HG03135 (cell line): ENCODE results near the gene C9orf152.
"Not testable (repeated sequence)": the region's sequence is repeated elsewhere in the genome, so short reads cannot be mapped to it uniquely, and the experiment has no call there.

Experiments
- ATAC-seq: cut with Tn5 transposase; IDR thresholded peaks from one replicate; pipeline ENCODE4 v1.9.1; 2021; ENCODE audit warnings: mild to moderate bottlenecking, moderate library complexity; ENCODE audit not compliant: unreplicated experiment

C9orf152 gene, protein sequence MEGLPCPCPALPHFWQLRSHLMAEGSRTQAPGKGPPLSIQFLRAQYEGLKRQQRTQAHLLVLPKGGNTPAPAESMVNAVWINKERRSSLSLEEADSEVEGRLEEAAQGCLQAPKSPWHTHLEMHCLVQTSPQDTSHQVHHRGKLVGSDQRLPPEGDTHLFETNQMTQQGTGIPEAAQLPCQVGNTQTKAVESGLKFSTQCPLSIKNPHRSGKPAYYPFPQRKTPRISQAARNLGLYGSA

DNA sequence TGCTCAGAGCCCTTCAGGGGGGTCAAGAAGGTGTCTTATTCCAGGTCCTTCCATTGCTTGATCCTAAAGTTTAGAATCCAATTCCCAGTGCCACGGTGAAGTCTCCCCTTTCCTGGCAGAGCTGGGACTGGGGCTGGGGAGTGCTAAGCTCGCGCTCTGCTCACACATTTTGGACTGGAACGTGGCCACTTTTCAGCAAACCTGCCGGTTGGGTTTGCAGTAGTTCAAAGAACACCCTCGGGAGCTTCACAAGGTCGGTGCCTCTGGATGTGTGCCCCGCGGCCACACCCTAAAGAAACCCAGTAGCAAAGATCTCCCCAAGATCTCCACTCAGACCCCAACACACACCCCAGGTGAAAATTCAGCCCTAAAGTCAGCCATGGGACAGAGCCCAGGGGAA lies at the start of gene C9orf152:
C9orf152 (minus strand) TSS at position 129 of the 400 bp plus-strand sequence. CDS start 580 bp downstream, outside the sequence.
- ATAC-seq, result no peak

DNA sequence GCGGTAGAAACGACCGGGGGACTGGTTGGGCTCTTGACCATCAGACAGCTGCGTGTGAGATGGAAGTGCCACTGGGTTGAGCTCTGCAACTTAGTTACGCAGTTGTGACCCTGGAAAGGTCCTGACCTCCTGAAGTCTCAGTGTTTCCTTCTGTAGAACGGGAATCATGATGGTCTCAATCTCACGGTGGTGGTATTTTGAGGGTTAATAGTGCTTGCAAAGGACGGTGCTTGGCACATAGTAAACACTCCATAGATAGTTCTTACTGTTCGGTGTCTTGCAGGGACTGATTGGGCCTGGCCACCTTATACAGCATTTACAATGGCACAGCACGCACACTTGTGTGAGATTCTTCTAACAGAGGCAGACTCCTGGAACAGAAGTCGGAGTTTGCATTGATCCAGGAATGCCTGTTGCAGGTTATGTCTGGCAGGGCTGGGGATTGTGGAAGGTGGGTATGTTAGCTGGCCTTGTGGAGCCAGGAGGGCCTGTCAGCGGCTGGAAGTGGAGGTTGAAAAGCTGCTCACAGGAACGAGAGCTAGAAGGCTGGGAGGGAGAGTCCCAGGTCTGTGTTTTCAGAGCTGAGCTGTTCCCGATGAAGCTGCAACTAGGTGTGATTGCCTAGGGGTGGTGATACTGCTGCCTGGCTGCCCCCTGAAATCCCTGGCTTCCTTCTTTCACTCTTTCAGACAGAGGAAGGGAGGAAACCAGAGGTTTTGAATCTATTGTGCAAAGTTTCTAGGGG lies 49.3 kb upstream of the C9orf152 start:
- ATAC-seq, result peak; percentile 2

DNA sequence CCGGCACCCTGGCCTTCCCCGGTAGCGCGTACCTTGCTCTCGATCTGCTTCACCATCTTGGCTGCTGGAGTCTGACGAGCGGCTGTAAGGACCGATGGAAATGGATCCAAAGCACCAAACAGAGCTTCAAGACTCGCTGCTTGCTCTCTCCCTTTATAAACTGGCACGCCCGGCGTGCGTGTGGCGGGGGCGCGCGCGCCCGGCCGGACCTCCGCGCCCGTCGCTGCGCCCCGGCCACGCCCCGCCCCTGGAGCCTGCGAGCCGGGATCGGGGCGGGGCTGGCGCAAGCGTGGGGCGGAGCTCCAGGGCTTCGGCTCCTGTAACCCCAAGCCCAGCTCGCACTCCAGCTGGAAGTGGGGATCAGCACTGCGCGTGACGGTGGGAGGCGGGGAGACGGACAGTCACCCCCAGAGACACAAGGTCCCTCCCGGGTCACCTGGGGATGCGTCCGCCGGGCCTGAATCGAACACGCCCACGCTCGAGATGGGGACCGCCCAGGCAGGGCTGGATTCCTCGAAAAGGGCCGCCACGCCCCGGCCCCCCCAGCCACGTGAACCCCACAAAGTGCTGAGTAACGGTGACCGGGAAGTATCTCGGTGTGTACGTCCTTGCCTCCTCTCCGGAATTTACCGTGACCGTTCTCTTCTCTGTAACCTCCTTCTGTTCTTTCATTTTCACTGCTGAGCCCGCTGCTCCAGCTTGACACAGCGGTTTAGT lies 48.6 kb upstream of the C9orf152 start, which contains the start of gene TXN:
TXN (minus strand) TSS at position 128 of the 717 bp plus-strand sequence; CDS start at position 56, 72 bp downstream.
- ATAC-seq, result peak; percentile 74

DNA sequence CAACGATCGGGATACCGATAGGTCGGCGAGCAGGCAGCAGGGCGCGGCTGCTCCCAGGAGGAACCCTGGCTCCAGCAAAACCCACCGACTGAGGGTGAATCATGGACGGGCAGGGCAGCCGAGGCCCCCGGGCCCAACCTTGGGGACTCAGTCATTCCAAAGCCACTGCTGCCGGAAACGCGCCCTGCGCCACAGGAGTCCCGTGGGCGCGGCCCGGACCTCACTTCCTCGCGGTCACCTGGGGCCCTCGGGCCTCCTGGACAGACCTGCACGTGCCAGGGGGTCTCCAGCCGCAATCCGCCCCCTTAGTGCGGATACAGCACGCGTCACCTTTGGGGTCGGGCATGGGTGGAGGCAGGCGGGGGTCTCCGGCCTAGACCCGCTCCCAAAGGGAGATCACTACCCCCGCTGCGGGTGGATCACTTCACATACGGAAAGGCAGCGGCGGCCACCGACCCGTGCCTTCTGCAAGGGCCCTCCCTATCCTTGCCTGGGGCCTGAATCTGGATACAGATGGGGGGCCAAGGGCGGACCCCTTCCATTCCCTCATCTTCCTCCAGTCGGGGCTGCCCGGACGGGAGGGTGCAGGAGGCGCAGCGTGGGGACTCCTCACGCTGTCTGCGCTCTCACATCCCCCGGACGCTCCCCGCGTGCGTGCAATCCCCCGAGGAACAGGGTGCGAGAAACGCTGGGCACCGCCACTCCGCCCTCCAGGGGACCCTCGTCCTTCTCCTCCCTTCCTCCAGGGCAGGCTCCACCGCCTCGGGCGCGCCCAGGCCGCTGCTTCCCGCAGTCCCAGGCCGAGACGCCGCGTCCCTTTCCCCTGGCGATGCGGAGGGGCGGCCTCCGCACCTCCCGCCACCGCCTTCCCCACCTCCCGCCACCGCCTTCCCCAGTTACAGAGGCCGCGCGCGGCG lies 47.8 kb upstream of the C9orf152 start:
- ATAC-seq, result peak; percentile 23

DNA sequence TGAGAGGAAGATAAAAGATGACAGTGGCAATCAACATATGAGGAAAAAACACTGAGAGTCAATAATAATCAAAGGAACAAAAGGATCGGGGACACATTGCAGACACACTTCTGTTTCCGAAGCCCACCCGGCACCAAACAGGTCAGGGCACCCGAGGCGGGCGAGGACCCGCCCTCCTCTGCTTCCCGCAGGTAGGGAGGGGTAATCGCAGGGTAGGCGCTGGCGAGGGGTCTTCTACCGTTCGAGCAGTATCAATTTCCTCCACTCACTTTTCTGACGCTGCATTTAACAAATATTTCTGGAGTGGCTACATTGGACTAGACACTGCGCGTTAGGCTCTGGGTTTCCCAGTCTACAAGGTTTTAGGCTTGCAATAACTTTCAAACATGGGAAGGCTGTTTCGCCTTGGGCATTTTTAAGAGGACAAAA lies 47.1 kb upstream of the C9orf152 start:
- ATAC-seq, result no peak

DNA sequence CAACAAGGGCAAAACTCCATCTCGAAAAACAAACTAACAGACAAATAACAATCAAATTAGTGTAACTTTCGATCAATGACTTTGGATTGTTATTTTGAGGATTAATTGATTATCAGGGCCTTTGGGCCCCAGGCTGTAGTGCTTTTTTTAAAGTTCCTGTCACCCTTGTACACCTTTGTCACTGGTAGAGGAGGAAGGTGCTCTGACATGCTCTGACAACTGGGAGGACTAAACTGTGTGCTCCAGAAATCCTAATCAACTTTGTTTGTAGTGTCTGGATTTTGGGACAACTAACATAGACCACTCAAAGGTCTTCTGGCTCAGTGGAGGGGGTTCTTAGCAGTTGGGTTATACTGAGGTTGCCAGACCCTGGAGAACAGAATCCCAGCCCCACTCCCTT lies 46.5 kb upstream of the C9orf152 start:
- ATAC-seq, result no peak

DNA sequence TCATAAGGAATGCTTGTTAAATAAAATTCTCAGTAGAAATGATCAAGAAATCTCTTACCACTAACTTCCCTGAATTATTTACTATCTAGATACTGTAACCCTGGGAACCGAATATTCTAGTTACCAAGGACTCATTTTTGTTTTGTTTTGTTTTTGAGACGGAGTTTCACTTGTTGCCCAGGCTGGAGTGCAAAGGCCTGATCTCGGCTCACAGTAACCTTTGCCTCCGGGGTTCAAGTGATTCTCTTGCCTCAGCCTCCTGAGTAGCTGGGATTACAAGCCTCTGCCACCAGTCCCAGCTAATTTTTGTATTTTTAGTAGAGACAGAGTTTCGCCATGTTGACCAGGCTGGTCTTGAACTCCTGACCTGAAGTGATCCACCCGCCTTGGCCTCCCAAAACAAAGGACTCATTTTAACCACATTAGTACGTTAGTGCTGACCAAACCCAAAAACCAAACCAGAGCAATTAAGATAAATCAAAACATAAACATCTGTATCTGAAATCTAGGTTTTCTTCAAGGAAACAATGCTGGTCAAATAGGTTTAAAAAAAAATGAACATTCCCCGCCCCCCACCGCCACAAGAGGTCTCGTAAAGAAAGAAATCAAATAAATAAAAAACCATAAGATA lies 44.7 kb upstream of the C9orf152 start:
- no peak for ATAC-seq

DNA sequence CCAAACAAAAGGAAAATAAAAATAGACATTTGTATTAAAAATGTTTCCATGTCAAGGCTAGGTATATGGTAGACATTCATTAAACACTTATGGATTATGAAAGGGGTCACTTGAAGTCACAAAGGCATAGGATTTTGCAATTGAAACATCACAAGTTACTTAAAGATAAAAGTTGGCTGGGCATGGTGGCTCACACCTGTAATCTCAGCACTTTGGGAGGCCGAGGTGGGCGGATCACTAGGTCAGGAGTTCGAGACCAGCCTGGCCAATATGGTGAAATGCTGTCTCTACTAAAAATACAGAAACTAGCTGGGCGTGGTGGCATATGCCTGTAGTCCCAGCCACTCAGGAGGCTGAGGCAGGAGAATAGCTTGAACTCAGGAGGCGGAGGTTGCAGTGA lies 43.8 kb upstream of the C9orf152 start:
- ATAC-seq, result not testable (repeated sequence)

DNA sequence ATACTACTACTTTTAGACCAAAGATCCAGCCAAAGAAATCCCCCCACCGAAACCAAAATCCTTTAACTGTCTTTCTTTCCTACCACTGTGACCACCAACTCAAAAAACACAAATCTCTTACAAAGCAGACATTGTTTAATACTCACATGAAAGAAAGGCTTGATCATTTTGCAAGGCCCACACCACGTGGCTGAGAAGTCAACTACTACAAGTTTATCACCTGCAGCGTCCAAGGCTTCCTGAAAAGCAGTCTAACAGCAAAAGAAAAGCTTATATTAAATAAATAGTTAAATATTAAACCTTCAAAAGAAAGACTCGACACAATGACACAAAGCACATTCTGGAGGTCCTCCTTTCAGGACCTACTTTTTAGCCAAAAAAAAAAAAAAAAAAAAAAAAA lies 43.3 kb upstream of the C9orf152 start:
- no peak for ATAC-seq

DNA sequence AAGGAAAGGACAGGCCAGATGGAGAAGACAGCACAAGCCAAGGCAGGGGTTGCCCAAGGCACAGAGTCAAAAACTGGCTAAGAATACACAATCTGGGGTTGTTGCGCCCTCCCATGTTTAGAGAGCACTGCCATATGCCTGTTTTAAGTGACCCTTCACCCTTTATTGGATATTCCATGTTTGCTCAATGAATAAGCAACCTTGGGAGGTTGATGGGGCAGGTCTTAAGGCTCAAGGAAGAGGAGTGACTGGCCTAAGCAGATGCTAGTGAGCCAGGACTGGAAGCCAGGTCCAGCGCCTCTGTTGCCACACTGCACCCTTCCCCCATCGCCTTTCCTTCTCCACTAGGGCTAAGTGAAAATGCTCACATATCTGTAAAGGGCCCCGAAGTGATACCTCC lies 41.6 kb upstream of the C9orf152 start:
- no peak for ATAC-seq

DNA sequence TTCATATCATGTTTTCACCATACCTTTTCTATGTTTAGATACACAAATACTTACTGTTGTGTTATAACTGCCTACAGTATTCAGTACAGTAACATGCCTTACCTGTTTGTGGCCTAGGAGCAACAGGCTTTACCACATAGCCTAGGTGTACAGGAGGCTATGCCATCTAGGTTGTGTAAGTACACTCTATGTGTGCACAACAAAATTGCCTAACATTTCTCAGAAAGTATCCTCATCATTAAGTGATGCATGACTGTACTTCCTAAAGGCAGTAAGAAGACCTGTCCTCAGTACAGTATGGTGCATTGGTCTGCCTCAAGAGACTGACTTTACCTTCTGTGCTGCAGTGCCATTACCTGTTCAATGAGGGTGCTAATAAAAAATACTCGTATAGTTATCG lies 40.4 kb upstream of the C9orf152 start:
- ATAC-seq, result no peak

DNA sequence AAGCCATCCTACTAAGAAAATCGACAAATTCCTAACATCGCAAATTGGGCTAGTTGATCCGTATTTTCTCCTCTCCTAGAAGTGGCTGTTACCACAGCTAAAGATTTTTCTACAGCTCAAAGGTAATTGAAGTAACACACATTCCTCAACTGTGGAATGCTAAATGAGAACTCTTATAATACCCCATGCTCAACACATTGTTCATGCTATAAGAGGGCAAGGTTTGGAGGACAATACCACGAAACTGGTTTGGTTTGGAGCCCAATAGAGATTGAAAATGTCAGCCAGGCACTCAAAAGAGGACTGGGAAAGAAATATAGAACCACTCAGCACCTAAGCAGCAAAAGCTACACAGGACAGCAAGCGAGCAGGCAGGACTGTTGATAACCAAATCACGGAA lies 38.3 kb upstream of the C9orf152 start:
- no peak for ATAC-seq

DNA sequence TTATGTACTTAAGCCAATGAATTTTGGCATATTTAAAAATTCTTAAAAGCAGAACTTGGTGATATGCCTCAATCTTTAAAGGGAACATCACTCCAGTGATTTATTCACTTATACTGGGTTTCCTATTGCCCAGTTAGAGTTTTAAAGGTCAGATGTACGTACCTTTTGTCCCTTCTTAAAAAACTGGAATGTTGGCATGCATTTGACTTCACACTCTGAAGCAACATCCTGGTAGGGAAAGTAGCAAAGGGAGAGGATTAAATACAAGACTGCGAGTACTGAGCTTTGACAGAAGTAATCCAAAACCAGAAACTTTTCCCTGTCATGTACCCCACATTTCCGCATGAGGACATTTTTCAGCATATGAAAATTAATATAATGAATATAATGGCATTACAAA lies 36.7 kb upstream of the C9orf152 start:
- no peak for ATAC-seq

DNA sequence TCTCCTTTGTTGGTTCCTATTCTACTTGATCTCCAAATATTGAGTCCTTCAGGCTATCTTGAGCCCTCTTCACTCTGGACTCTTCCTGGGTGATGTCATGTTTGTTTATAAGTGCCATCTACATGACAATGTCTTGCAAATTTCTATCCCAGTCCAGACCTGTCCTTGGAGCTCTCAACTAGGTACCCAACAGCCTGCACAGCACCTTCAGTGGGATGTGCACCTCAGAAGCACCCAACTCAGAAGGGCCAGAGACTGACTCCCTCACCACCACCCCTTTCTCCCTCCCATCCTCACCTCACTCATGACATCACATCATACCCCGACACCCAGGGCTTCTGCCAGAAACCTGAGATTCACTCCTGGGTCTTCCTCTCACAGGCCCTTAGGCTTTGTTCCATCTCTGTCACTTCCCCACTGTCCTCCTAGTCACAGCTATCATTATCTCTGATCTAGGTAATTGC lies 33.9 kb upstream of the C9orf152 start:
- no peak for ATAC-seq

DNA sequence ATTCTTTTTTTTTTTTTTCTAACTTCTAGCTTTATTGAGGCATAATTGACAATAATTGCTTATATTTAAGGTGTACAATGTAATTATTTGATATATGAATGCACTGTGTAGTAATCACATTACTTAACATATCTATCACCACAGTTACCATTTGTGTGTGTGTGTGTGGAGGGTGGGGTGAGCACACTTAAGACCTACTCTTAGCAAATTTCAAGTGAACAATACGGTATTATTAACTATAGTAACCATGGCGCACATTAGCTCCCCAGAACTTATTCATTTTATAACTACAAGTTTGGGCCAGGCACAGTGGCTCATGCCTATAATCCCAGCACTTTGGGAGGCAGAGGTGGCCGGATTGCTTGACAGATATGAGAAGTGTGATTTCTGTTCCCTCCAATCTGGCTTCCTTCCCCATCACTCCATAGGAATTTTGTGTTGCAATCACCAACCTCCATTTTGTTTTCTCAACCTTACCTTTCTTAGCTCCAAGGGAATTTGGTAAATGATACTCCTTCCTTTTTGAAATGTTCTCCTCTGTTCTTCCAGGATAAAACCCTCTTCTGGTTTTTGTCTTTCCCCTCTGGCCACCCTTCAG lies 33.4 kb upstream of the C9orf152 start:
- no peak for ATAC-seq

DNA sequence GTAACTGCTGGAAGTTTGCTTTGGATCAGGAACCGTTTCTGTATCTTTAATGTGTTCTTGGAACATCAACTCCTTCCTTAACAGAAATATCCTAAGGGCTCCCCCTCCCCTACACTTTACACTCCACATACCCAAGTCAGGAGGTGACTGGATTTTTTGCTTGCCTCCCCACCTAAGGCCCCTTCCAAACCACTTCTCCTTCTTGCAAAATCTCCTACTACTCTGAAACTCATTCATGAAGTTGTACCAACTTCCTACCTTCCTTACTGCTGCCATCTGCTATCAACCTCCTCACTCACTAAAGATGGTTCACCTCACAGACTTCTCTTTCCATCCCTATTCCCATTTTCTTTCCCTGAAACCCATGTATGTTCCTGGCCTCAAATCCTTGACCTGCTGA lies 32.2 kb upstream of the C9orf152 start:
- no peak for ATAC-seq

DNA sequence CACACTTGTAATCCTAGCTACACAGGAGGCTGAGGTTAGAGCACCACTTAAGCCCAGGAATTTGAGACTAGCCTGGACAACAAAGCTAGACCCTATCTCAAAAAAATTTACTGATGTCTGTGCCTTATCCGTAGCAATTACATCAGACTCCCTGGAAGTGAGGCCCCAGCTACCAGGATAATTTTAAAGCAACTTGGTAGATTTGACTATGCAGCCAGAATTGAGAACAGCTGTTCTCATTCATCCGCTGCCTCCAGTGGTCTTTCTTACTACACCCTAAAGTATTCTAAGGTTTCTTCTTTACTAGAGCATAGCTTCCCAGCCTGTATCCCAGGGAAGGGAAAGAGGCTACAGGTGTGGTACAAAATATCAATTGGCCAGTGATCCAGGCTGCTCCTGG lies 20.4 kb upstream of the C9orf152 start:
- no peak for ATAC-seq

DNA sequence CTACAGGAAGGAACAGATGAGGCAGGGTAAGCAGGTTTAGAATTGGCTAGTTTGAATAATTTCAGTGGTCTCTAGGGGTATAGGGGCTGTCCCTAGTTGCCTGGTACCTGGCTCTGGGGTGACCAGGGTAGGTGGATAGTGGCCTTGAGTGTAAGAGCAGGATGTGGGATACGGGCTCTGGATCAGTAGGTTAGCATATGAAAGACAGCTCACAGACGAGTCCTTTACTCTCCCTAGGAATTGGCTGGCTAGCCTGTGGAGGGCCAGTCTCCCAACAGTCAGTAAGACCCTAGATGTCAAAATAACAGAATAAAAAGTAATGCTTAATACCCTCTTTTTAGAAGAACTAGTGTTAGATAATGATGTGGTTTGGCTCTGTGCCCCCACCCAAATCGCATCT lies 16.6 kb upstream of the C9orf152 start:
- no peak for ATAC-seq

DNA sequence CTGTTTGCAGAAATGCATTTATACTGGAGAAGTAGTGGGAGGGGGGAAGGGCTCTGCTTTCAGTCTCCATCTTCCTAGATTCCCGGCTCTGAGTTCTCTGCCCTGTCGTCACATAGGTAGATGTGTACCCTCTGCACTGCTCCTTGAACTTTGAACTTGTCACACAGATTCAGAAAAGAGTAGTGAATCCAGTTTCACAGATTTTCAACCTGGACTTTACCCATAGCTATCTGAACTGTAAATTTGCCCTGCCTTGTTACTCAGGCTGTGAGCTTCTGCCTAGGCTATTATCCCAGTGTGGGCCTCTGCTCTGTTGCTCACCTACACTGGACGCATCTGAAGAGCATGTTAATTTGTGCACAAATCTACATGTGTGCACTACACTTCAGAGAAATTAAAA lies 12.8 kb upstream of the C9orf152 start:
- no peak for ATAC-seq

DNA sequence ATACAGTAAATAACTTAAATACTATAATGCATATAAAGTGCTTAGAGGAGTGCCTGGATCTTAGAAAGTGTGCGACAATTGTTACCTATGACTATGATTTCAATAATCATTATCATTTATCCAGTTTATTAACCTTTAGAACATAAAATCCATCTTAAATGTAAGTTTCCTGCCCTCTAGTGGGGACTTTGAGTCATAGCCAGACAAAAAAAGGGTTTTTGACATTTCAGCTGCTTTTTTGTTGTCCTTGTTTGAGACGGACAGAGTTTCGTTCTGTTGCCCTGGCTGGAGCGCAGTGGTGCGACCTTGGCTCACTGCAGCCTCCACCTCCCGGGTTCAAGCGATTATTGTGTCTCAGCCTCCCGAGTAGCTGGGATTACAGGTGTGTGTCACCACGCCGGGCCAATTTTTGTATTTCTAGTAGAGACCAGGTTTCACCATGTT lies 9.7 kb upstream of the C9orf152 start:
- no peak for ATAC-seq
